Measurements from ENCODE around the gene WNT10A.

DNA sequence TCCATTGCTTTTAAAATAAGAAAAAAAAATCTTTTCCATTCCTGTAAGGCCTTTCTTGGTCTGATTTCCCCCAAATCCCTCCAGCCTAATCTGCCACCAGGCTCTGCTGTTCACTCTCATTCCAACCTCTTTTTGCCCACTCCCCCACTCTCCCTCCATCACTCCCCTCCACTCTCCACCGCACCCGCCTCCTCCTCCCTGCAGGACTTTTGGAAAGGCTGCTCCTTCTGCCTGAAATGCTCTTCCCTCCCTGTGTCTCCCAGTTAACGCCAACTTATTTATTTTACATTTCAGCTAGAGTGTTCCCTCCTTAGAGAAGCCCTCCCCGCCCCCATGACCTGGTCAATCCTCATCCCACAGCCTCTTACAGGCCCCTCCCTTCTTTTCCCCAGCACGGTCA, 25.8 kb upstream of the WNT10A start:
- no peak for TF ChIP-seq POLR2A (IDR thresholded peaks at IDR 0.05)
- TF ChIP-seq, protein P1, sequence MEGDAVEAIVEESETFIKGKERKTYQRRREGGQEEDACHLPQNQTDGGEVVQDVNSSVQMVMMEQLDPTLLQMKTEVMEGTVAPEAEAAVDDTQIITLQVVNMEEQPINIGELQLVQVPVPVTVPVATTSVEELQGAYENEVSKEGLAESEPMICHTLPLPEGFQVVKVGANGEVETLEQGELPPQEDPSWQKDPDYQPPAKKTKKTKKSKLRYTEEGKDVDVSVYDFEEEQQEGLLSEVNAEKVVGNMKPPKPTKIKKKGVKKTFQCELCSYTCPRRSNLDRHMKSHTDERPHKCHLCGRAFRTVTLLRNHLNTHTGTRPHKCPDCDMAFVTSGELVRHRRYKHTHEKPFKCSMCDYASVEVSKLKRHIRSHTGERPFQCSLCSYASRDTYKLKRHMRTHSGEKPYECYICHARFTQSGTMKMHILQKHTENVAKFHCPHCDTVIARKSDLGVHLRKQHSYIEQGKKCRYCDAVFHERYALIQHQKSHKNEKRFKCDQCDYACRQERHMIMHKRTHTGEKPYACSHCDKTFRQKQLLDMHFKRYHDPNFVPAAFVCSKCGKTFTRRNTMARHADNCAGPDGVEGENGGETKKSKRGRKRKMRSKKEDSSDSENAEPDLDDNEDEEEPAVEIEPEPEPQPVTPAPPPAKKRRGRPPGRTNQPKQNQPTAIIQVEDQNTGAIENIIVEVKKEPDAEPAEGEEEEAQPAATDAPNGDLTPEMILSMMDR (IDR thresholded peaks at IDR 0.05): no peak
- no peak for TF ChIP-seq POLR2AphosphoS5 (IDR thresholded peaks at IDR 0.05; ENCODE audit: insufficient read depth in 1 of 2, low read depth in 1 of 2)

All from vagina (tissue), 2 donors.